ENCODE measurements around the gene PSG1. TPM values are rescaled to one million over a fixed set of nuclear protein-coding genes. Genes with fewer than 3 reads are reported as not detected.
"Not testable (repeated sequence)": the region's sequence is repeated elsewhere in the genome, so short reads cannot be mapped to it uniquely, and the experiment has no call there.

The PSG1 gene
- polyA plus RNA-seq, 2 donors, result not detected

- 70 to 84% methylated on average over 5 of the region's 5 CpGs for whole genome bisulfite sequencing, 2 donors
Measured at GRCh38 chr19:42913516-42913915, 34.0 kb upstream of the PSG1 start.

GRCh38 chr19:42912941-42913340, 33.4 kb upstream of the PSG1 start:
- not testable (repeated sequence) for H3K27me3 ChIP-seq (ENCODE audit: control insufficient read depth in 1 of 2, insufficient read depth in 2 of 2, low read length in 2 of 2); H3K4me1 ChIP-seq (ENCODE audit: control insufficient read depth in 2 of 2, insufficient read depth in 2 of 2, low read length in 1 of 2); H3K4me3 ChIP-seq (ENCODE audit: low read depth in 1 of 2, low read length in 2 of 2); H3K36me3 ChIP-seq (ENCODE audit: control insufficient read depth in 2 of 2, insufficient read depth in 2 of 2, low read length in 1 of 2); H3K27ac ChIP-seq (ENCODE audit: low read depth in 2 of 2, low read length in 1 of 2); H3K9me3 ChIP-seq (ENCODE audit: control insufficient read depth in 2 of 2, insufficient read depth in 1 of 2, low read depth in 1 of 2, low read length in 1 of 2)
- WGBS, 2 donors, result 89 to 97% methylated on average over 4 of the region's 4 CpGs

More at GRCh38 chr19:42913516-42913915, 34.0 kb upstream of the PSG1 start:
- H3K9me3 ChIP-seq (ENCODE audit: control insufficient read depth in 2 of 2, insufficient read depth in 1 of 2, low read depth in 1 of 2, low read length in 1 of 2); H3K4me1 ChIP-seq (ENCODE audit: control insufficient read depth in 2 of 2, insufficient read depth in 2 of 2, low read length in 1 of 2); H3K4me3 ChIP-seq (ENCODE audit: low read depth in 1 of 2, low read length in 2 of 2); H3K27me3 ChIP-seq (ENCODE audit: control insufficient read depth in 1 of 2, insufficient read depth in 2 of 2, low read length in 2 of 2); H3K27ac ChIP-seq (ENCODE audit: low read depth in 2 of 2, low read length in 1 of 2); H3K36me3 ChIP-seq (ENCODE audit: control insufficient read depth in 2 of 2, insufficient read depth in 2 of 2, low read length in 1 of 2): not testable (repeated sequence)

- H3K27ac ChIP-seq (ENCODE audit: low read depth in 2 of 2, low read length in 1 of 2); H3K9me3 ChIP-seq (ENCODE audit: control insufficient read depth in 2 of 2, insufficient read depth in 1 of 2, low read depth in 1 of 2, low read length in 1 of 2); H3K4me3 ChIP-seq (ENCODE audit: low read depth in 1 of 2, low read length in 2 of 2); H3K36me3 ChIP-seq (ENCODE audit: control insufficient read depth in 2 of 2, insufficient read depth in 2 of 2, low read length in 1 of 2); H3K4me1 ChIP-seq (ENCODE audit: control insufficient read depth in 2 of 2, insufficient read depth in 2 of 2, low read length in 1 of 2); H3K27me3 ChIP-seq (ENCODE audit: control insufficient read depth in 1 of 2, insufficient read depth in 2 of 2, low read length in 2 of 2): not testable (repeated sequence)
- WGBS, 2 donors, result 81 to 83% methylated on average over 5 of the region's 5 CpGs
Measured at GRCh38 chr19:42911731-42912130, 32.2 kb upstream of the PSG1 start.

- not testable (repeated sequence) for H3K27me3 ChIP-seq (ENCODE audit: control insufficient read depth in 1 of 2, insufficient read depth in 2 of 2, low read length in 2 of 2); H3K27ac ChIP-seq (ENCODE audit: low read depth in 2 of 2, low read length in 1 of 2); H3K4me1 ChIP-seq (ENCODE audit: control insufficient read depth in 2 of 2, insufficient read depth in 2 of 2, low read length in 1 of 2); H3K36me3 ChIP-seq (ENCODE audit: control insufficient read depth in 2 of 2, insufficient read depth in 2 of 2, low read length in 1 of 2); H3K4me3 ChIP-seq (ENCODE audit: low read depth in 1 of 2, low read length in 2 of 2); H3K9me3 ChIP-seq (ENCODE audit: control insufficient read depth in 2 of 2, insufficient read depth in 1 of 2, low read depth in 1 of 2, low read length in 1 of 2)
- 65 to 66% methylated on average over 5 of the region's 5 CpGs for WGBS, 2 donors
Measured at GRCh38 chr19:42906162-42906561, 26.6 kb upstream of the PSG1 start.

GRCh38 chr19:42900561-42900960, 21.0 kb upstream of the PSG1 start:
- H3K27ac ChIP-seq (ENCODE audit: low read depth in 2 of 2, low read length in 1 of 2); H3K27me3 ChIP-seq (ENCODE audit: control insufficient read depth in 1 of 2, insufficient read depth in 2 of 2, low read length in 2 of 2); H3K9me3 ChIP-seq (ENCODE audit: control insufficient read depth in 2 of 2, insufficient read depth in 1 of 2, low read depth in 1 of 2, low read length in 1 of 2); H3K4me3 ChIP-seq (ENCODE audit: low read depth in 1 of 2, low read length in 2 of 2); H3K4me1 ChIP-seq (ENCODE audit: control insufficient read depth in 2 of 2, insufficient read depth in 2 of 2, low read length in 1 of 2); H3K36me3 ChIP-seq (ENCODE audit: control insufficient read depth in 2 of 2, insufficient read depth in 2 of 2, low read length in 1 of 2): not testable (repeated sequence)
- 81 to 84% methylated on average over 4 of the region's 4 CpGs for WGBS, 2 donors

- not testable (repeated sequence) for H3K36me3 ChIP-seq (ENCODE audit: control insufficient read depth in 2 of 2, insufficient read depth in 2 of 2, low read length in 1 of 2); H3K27ac ChIP-seq (ENCODE audit: low read depth in 2 of 2, low read length in 1 of 2); H3K4me3 ChIP-seq (ENCODE audit: low read depth in 1 of 2, low read length in 2 of 2); H3K9me3 ChIP-seq (ENCODE audit: control insufficient read depth in 2 of 2, insufficient read depth in 1 of 2, low read depth in 1 of 2, low read length in 1 of 2); H3K4me1 ChIP-seq (ENCODE audit: control insufficient read depth in 2 of 2, insufficient read depth in 2 of 2, low read length in 1 of 2); H3K27me3 ChIP-seq (ENCODE audit: control insufficient read depth in 1 of 2, insufficient read depth in 2 of 2, low read length in 2 of 2)
- WGBS, 2 donors, result 83 to 85% methylated on average over 11 to 12 of the region's 12 CpGs
Measured at GRCh38 chr19:42899674-42900073, 20.2 kb upstream of the PSG1 start.

- not testable (repeated sequence) for H3K27ac ChIP-seq (ENCODE audit: low read depth in 2 of 2, low read length in 1 of 2); H3K9me3 ChIP-seq (ENCODE audit: control insufficient read depth in 2 of 2, insufficient read depth in 1 of 2, low read depth in 1 of 2, low read length in 1 of 2); H3K4me1 ChIP-seq (ENCODE audit: control insufficient read depth in 2 of 2, insufficient read depth in 2 of 2, low read length in 1 of 2); H3K36me3 ChIP-seq (ENCODE audit: control insufficient read depth in 2 of 2, insufficient read depth in 2 of 2, low read length in 1 of 2); H3K4me3 ChIP-seq (ENCODE audit: low read depth in 1 of 2, low read length in 2 of 2); H3K27me3 ChIP-seq (ENCODE audit: control insufficient read depth in 1 of 2, insufficient read depth in 2 of 2, low read length in 2 of 2)
- WGBS, 2 donors, result 83 to 89% methylated on average over 1 of the region's 1 CpG
Measured at GRCh38 chr19:42899110-42899509, 19.6 kb upstream of the PSG1 start.

GRCh38 chr19:42898656-42899055, 19.1 kb upstream of the PSG1 start:
- H3K4me1 ChIP-seq (ENCODE audit: control insufficient read depth in 2 of 2, insufficient read depth in 2 of 2, low read length in 1 of 2); H3K27me3 ChIP-seq (ENCODE audit: control insufficient read depth in 1 of 2, insufficient read depth in 2 of 2, low read length in 2 of 2); H3K4me3 ChIP-seq (ENCODE audit: low read depth in 1 of 2, low read length in 2 of 2); H3K9me3 ChIP-seq (ENCODE audit: control insufficient read depth in 2 of 2, insufficient read depth in 1 of 2, low read depth in 1 of 2, low read length in 1 of 2); H3K36me3 ChIP-seq (ENCODE audit: control insufficient read depth in 2 of 2, insufficient read depth in 2 of 2, low read length in 1 of 2); H3K27ac ChIP-seq (ENCODE audit: low read depth in 2 of 2, low read length in 1 of 2): not testable (repeated sequence)
- WGBS, 2 donors, result 52 to 70% methylated on average over 1 of the region's 1 CpG

GRCh38 chr19:42897729-42898128, 18.2 kb upstream of the PSG1 start:
- not testable (repeated sequence) for H3K27me3 ChIP-seq (ENCODE audit: control insufficient read depth in 1 of 2, insufficient read depth in 2 of 2, low read length in 2 of 2); H3K4me3 ChIP-seq (ENCODE audit: low read depth in 1 of 2, low read length in 2 of 2); H3K9me3 ChIP-seq (ENCODE audit: control insufficient read depth in 2 of 2, insufficient read depth in 1 of 2, low read depth in 1 of 2, low read length in 1 of 2); H3K27ac ChIP-seq (ENCODE audit: low read depth in 2 of 2, low read length in 1 of 2); H3K4me1 ChIP-seq (ENCODE audit: control insufficient read depth in 2 of 2, insufficient read depth in 2 of 2, low read length in 1 of 2); H3K36me3 ChIP-seq (ENCODE audit: control insufficient read depth in 2 of 2, insufficient read depth in 2 of 2, low read length in 1 of 2)
- 20 to 23% methylated on average over 1 of the region's 1 CpG for whole genome bisulfite sequencing, 2 donors

- 76 to 82% methylated on average over 7 of the region's 7 CpGs for WGBS, 2 donors
- H3K4me3 ChIP-seq (ENCODE audit: low read depth in 1 of 2, low read length in 2 of 2); H3K27ac ChIP-seq (ENCODE audit: low read depth in 2 of 2, low read length in 1 of 2): not testable (repeated sequence)
Measured at GRCh38 chr19:42890446-42890845, 10.9 kb upstream of the PSG1 start.

More at GRCh38 chr19:42890446-42890845, 10.9 kb upstream of the PSG1 start:
- not testable (repeated sequence) for H3K4me1 ChIP-seq (ENCODE audit: control insufficient read depth in 2 of 2, insufficient read depth in 2 of 2, low read length in 1 of 2); H3K27me3 ChIP-seq (ENCODE audit: control insufficient read depth in 1 of 2, insufficient read depth in 2 of 2, low read length in 2 of 2); H3K9me3 ChIP-seq (ENCODE audit: control insufficient read depth in 2 of 2, insufficient read depth in 1 of 2, low read depth in 1 of 2, low read length in 1 of 2); H3K36me3 ChIP-seq (ENCODE audit: control insufficient read depth in 2 of 2, insufficient read depth in 2 of 2, low read length in 1 of 2)

All from esophagus (tissue), 2 donors.